RWPE1 (cell line): ENCODE data around the gene RBM33.
A peak's percentile ranks its signal among the peaks of the same experiment; 100 is the strongest.

ENCODE experiments used
- CTCF ChIA-PET: fragments of 350-600 bp; sonication (Branson Sonifier 250); formaldehyde crosslinking; extraction: SDS; loops from one replicate; lab custom pipeline; 2021; lab: Yijun Ruan, JAX
- POLR2A ChIA-PET: fragments of 400-600 bp; formaldehyde crosslinking; extraction: SDS; loops from one replicate; lab custom pipeline; 2020; ENCODE audit warnings: antibody characterized with exemption; ENCODE audit not compliant: low non-redundant PET; lab: Yijun Ruan, JAX
- DNase-seq: peaks from one replicate; pipeline ENCODE4 v3.0.0; 2012; ENCODE audit warnings: low spot score
- H3K27ac ChIP-seq: fragments of 450-650 bp; 2 replicates; pipeline ENCODE4 v1.5.1; 2017
- CTCF ChIP-seq: fragments of 450-650 bp; conservative IDR thresholded peaks from 2 replicates; pipeline ENCODE4 v1.5.1; 2017; ENCODE audit warnings: low read depth, mild to moderate bottlenecking

Gene RBM33

GRCh38 chr7:155647302-155647701 is 2.8 kb downstream of the RBM33 start:
- DNase-seq = no peak
- no peak for TF ChIP-seq CTCF
- POLR2A ChIA-PET = no interaction called here

GRCh38 chr7:155647734-155648133 is 3.3 kb downstream of the RBM33 start:
- CTCF ChIA-PET = interaction anchor here (0.6 kb wide), 1 partner anchor 49 kb away, joined by 3 read pairs; no protein-coding TSS in a partner anchor
- no peak overlapping the region for H3K27ac ChIP-seq
- no peak for DNase-seq
- no peak for TF ChIP-seq CTCF
- POLR2A ChIA-PET = no interaction called here

More at GRCh38 chr7:155647302-155647701, 2.8 kb downstream of the RBM33 start:
- H3K27ac ChIP-seq = no peak overlapping the region
- CTCF ChIA-PET = no interaction called here

GRCh38 chr7:155648752-155649339 is 4.4 kb downstream of the RBM33 start:
- no peak for TF ChIP-seq CTCF
- DNase-seq = no peak
- no peak overlapping the region for H3K27ac ChIP-seq
- ChIA-PET CTCF (no interaction called here), POLR2A (no interaction called here)

- no peak overlapping the region for H3K27ac ChIP-seq
- CTCF ChIA-PET = no interaction called here
- no peak for DNase-seq
- TF ChIP-seq CTCF = no peak
- POLR2A ChIA-PET = no interaction called here
Observed at GRCh38 chr7:155649588-155649987, 5.1 kb downstream of the RBM33 start.

GRCh38 chr7:155652156-155653114 is 8.0 kb downstream of the RBM33 start:
- ChIA-PET POLR2A (no interaction called here), CTCF (no interaction called here)
- no peak for TF ChIP-seq CTCF
- DNase-seq = no peak
- H3K27ac ChIP-seq = no peak overlapping the region

- CTCF ChIA-PET = no interaction called here
- POLR2A ChIA-PET = no interaction called here
- DNase-seq = no peak
- H3K27ac ChIP-seq = peak overlapping the region; percentile 56
- TF ChIP-seq CTCF = no peak
Observed at GRCh38 chr7:155653803-155654202, 9.3 kb downstream of the RBM33 start.
